HepG2 (cell line): ENCODE measurements around the gene CPNE5. TPM values are rescaled to one million over a fixed set of nuclear protein-coding genes. Genes with fewer than 3 reads are reported as not detected.

ENCODE experiments used
- ATAC-seq: fragments of 200-7000 bp; cut with Tn5 transposase; 3 replicates; pipeline ENCODE4 v1.9.1; 2020; ENCODE audit warnings: mild to moderate bottlenecking, moderate library complexity
- BruUV-seq: library from RNA; stranded (reverse); fragments of 400-500 nt; replicated peaks from 2 replicates; lab custom pipeline; 2021; lab: Mats Ljungman, UMichigan
- CTCF ChIA-PET: fragments of 300-600 bp; formaldehyde crosslinking; extraction: SDS; loops from one replicate; lab custom pipeline; 2021; ENCODE audit warnings: low total read pairs, inconsistent platforms, low intra/inter-chr PET ratio; lab: Yijun Ruan, JAX
- POLR2A ChIA-PET: fragments of 350-600 bp; sonication (Branson Sonifier 250); formaldehyde crosslinking; loops from one replicate; lab custom pipeline; 2020; ENCODE audit warnings: antibody characterized with exemption, inconsistent platforms; lab: Yijun Ruan, JAX
- DNase-seq: peaks from one replicate; pipeline ENCODE4 v3.0.0-alpha.2; 2015; ENCODE audit warnings: low spot score
- FAIRE-seq: peaks from 3 replicates; lab custom pipeline; 2011; peaks lifted over from hg19 to GRCh38; lab: Jason Lieb, UNC
- H2AFZ ChIP-seq: one replicate; pipeline ENCODE4 v1.6.1; 2011; ENCODE audit warnings: low read length, inconsistent platforms
- H3K27ac ChIP-seq: fragments of 300-600 bp; 3 replicates; pipeline ENCODE4 v1.8.0; 2011; ENCODE audit warnings: mixed run types, mild to moderate bottlenecking, mixed read lengths, low read length, inconsistent platforms; ENCODE audit not compliant: insufficient read depth; ENCODE audit errors: extremely low read length
- H3K27me3 ChIP-seq, 2 experiments: fragments of 200-600 bp in 1 of 2; 2 replicates in 1 of 2; 3 replicates in 1 of 2; pipeline versions ENCODE4 v1.6.0 to v1.8.0; 2011; ENCODE audit warnings: low read length in 2 of 2, mild to moderate bottlenecking in 2 of 2, moderate library complexity in 2 of 2, inconsistent platforms in 1 of 2; ENCODE audit not compliant: insufficient read depth in 2 of 2, control insufficient read depth in 1 of 2
- H3K36me3 ChIP-seq, 2 experiments: fragments of 200-600 bp in 1 of 2; replicated peaks in 1 of 2; 2 replicates in 1 of 2; 3 replicates in 1 of 2; pipeline versions ENCODE4 v1.5.1 to v1.8.0; 2011; ENCODE audit warnings: low read length in 2 of 2, inconsistent platforms in 1 of 2; ENCODE audit not compliant: insufficient read depth in 2 of 2, control insufficient read depth in 1 of 2
- H3K4me1 ChIP-seq: 2 replicates; pipeline ENCODE4 v1.5.1; 2012; ENCODE audit warnings: low read length, inconsistent platforms; ENCODE audit not compliant: insufficient read depth
- H3K4me2 ChIP-seq: 2 replicates; pipeline ENCODE4 v1.6.0; 2011; ENCODE audit warnings: low read depth, low read length, inconsistent platforms
- H3K4me3 ChIP-seq, 3 experiments: fragments of 200-600 bp in 1 of 3; sonication (generic), shearing (Covaris generic) in 1 of 3; replicated peaks in 1 of 3; 2 replicates each; pipeline ENCODE4 v1.5.1; 2011 to 2016; ENCODE audit warnings: low read length in 3 of 3, inconsistent platforms in 2 of 3, low read depth in 2 of 3, mild to moderate bottlenecking in 2 of 3, control low read depth in 1 of 3, mixed read lengths in 1 of 3; ENCODE audit not compliant: insufficient read depth in 1 of 3
- H3K79me2 ChIP-seq: one replicate; pipeline ENCODE4 v1.6.1; 2011; ENCODE audit warnings: low read length, inconsistent platforms; ENCODE audit not compliant: insufficient read depth
- H3K9ac ChIP-seq: 2 replicates; pipeline ENCODE4 v1.6.0; 2011; ENCODE audit warnings: mild to moderate bottlenecking, low read depth, low read length, inconsistent platforms; ENCODE audit not compliant: insufficient read depth
- H3K9me3 ChIP-seq: 2 replicates; pipeline ENCODE4 v1.5.1; 2012; ENCODE audit warnings: mild to moderate bottlenecking, low read length
- H4K20me1 ChIP-seq: 2 replicates; pipeline ENCODE4 v1.6.0; 2011; ENCODE audit warnings: inconsistent platforms, mild to moderate bottlenecking, low read length, moderate library complexity; ENCODE audit not compliant: insufficient read depth
- BCLAF1 ChIP-seq: fragments of 450-650 bp; IDR thresholded peaks from 2 replicates; pipeline ENCODE4 v1.6.1; 2017; ENCODE audit warnings: mild to moderate bottlenecking
- MAFF ChIP-seq: IDR thresholded peaks from 2 replicates; pipeline ENCODE4 v1.6.1; 2011; ENCODE audit warnings: low read depth, low read length, improper control_type of control experiment
- RBFOX2 ChIP-seq: fragments of 200-400 bp; formaldehyde crosslinking; IDR thresholded peaks from 2 replicates; pipeline ENCODE4 v1.6.1; 2017; ENCODE audit warnings: low read depth, mild to moderate bottlenecking, low read length
- RFXANK ChIP-seq: IDR thresholded peaks from 2 replicates; pipeline ENCODE4 v1.6.1; 2016
- SRSF4 ChIP-seq: fragments of 200-400 bp; formaldehyde crosslinking; IDR thresholded peaks from one replicate; pipeline ENCODE4 v1.6.1; 2018; ENCODE audit warnings: mild to moderate bottlenecking, low read depth, low read length, moderate library complexity; ENCODE audit not compliant: poor library complexity, severe bottlenecking
- ZBTB39 ChIP-seq: sonication (generic); formaldehyde crosslinking; IDR thresholded peaks from 2 replicates; pipeline ENCODE4 v1.5.0; 2020; ENCODE audit warnings: missing genetic modification reagents
- ZNF703 ChIP-seq: sonication (generic); formaldehyde crosslinking; IDR thresholded peaks from 2 replicates; pipeline ENCODE4 v1.5.1; 2020; ENCODE audit warnings: missing genetic modification reagents, mild to moderate bottlenecking, moderate library complexity, borderline replicate concordance
- ZNF878 ChIP-seq: sonication (generic); formaldehyde crosslinking; IDR thresholded peaks from 2 replicates; pipeline ENCODE4 v1.8.1; 2023; ENCODE audit warnings: mild to moderate bottlenecking, missing genetic modification reagents, moderate library complexity
- WGBS: methylation state at CpG from one replicate; pipeline ENCODE4 v1.1.6; 2017; ENCODE audit warnings: low lambda C conversion rate; 5-methylcytosine and 5-hydroxymethylcytosine counted together
- in situ Hi-C: cut with HindIII; loops from 2 replicates; pipeline ENCODE4 v1.10.0; 2017; ENCODE audit warnings: low pct_unique_long_range_greater_than_20kb; ENCODE audit not compliant: extremely low pct_ligation_motif_present
- intact Hi-C: fragments of 100-400 bp; cut with micrococcal nuclease; formaldehyde crosslinking; loops from one replicate; pipeline ENCODE4 v1.10.0; 2022; ENCODE audit not compliant: unreplicated experiment
- polyA plus RNA-seq, 8 experiments: library from polyadenylated mRNA; depleted of rRNA in 3 of 8; stranded (reverse) in 7 of 8; unstranded in 1 of 8; fragments of >200 nt; fragmentation: Illumina TruSeq in 4 of 8; extraction: Trizol in 4 of 8; gene quantifications; 2 replicates each; pipeline versions ENCODE4 v1.2.1 to v1.2.3, GENCODE V29; 2011 to 2016; ENCODE audit warnings: low read depth in 4 of 8, missing spikeins in 1 of 8, mixed read lengths in 1 of 8; ENCODE audit not compliant: insufficient read depth in 1 of 8
- total RNA-seq, 5 experiments: library from RNA; depleted of rRNA; stranded (reverse); fragments of >200 nt; fragmentation: Illumina TruSeq; extraction: Trizol; gene quantifications; 2 replicates each; pipeline ENCODE4 v1.2.3, GENCODE V29; 2016; ENCODE audit warnings: low read depth in 1 of 5
- TF ChIP-seq, protein P1 (sequence below): sonication (generic); formaldehyde crosslinking; IDR thresholded peaks from 2 replicates; pipeline ENCODE4 v1.4.0; 2020; ENCODE audit warnings: mild to moderate bottlenecking, missing genetic modification reagents
- TF ChIP-seq, protein P2 (sequence below): sonication (generic); formaldehyde crosslinking; conservative IDR thresholded peaks from 2 replicates; pipeline ENCODE4 v1.8.0; 2022; ENCODE audit warnings: missing genetic modification reagents
- TF ChIP-seq, protein P3 (sequence below): sonication (generic); formaldehyde crosslinking; IDR thresholded peaks from 2 replicates; pipeline ENCODE4 v1.8.0; 2022; ENCODE audit warnings: mild to moderate bottlenecking, missing genetic modification reagents

The CPNE5 gene
- total and polyA plus RNA-seq, 2 of the 13 experiments (the other 11 are each of a cell fraction or from before 2014, with no cell fraction given): 0.16 TPM; not detected in 1

GRCh38 chr6:36752886-36753506, 86.2 kb downstream of the CPNE5 start:
- DNase-seq (no peak), ATAC-seq (no peak), FAIRE-seq (no peak)
- H3K4me3 ChIP-seq: no peak overlapping the region
- peaks cover 2 to 64% of the 10 kb centered on the region in 2 experiments; a peak in 3 of 5 replicates for H3K27me3 ChIP-seq
- BruUV-seq: no TSS peak
- H3K4me1 ChIP-seq: peaks cover 10% of the 10 kb centered on the region; the same call in 1 of the 2 replicates
- no peak overlapping the region for H3K9ac ChIP-seq
- WGBS: 13% methylated on average over 4 of the region's 6 CpGs
- intact Hi-C loops (no loop called here), in situ Hi-C loops (no loop called here)
- POLR2A ChIA-PET: interaction anchor here (0.6 kb wide), 1 partner anchor 1094 kb away, joined by 4 read pairs; no protein-coding TSS in a partner anchor
- H2AFZ ChIP-seq: no peak overlapping the region
- no peaks in the 10 kb centered on the region for H3K79me2 ChIP-seq
- H4K20me1 ChIP-seq: no peaks in the 10 kb centered on the region; the same call in 1 of the 2 replicates
- CTCF ChIA-PET: no interaction called here
- no peak overlapping the region for H3K4me2 ChIP-seq
- H3K36me3 ChIP-seq: no peaks in the 10 kb centered on the region
- no peaks in the 10 kb centered on the region for H3K9me3 ChIP-seq
- no peak overlapping the region for H3K27ac ChIP-seq
- TF ChIP-seq, protein P1, sequence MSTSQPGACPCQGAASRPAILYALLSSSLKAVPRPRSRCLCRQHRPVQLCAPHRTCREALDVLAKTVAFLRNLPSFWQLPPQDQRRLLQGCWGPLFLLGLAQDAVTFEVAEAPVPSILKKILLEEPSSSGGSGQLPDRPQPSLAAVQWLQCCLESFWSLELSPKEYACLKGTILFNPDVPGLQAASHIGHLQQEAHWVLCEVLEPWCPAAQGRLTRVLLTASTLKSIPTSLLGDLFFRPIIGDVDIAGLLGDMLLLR: no peak
- TF ChIP-seq RBFOX2 (no peak), ZBTB39 (CRISPR knock-in tag) (no peak), BCLAF1 (no peak), ZNF703 (CRISPR knock-in tag) (no peak), ZNF878 (CRISPR knock-in tag) (no peak), RFXANK (CRISPR knock-in tag) (no peak), SRSF4 (no peak), MAFF (no peak)
- TF ChIP-seq, protein P2, sequence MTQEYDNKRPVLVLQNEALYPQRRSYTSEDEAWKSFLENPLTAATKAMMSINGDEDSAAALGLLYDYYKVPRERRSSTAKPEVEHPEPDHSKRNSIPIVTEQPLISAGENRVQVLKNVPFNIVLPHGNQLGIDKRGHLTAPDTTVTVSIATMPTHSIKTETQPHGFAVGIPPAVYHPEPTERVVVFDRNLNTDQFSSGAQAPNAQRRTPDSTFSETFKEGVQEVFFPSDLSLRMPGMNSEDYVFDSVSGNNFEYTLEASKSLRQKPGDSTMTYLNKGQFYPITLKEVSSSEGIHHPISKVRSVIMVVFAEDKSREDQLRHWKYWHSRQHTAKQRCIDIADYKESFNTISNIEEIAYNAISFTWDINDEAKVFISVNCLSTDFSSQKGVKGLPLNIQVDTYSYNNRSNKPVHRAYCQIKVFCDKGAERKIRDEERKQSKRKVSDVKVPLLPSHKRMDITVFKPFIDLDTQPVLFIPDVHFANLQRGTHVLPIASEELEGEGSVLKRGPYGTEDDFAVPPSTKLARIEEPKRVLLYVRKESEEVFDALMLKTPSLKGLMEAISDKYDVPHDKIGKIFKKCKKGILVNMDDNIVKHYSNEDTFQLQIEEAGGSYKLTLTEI (CRISPR knock-in tag): no peak
- TF ChIP-seq, protein P3, sequence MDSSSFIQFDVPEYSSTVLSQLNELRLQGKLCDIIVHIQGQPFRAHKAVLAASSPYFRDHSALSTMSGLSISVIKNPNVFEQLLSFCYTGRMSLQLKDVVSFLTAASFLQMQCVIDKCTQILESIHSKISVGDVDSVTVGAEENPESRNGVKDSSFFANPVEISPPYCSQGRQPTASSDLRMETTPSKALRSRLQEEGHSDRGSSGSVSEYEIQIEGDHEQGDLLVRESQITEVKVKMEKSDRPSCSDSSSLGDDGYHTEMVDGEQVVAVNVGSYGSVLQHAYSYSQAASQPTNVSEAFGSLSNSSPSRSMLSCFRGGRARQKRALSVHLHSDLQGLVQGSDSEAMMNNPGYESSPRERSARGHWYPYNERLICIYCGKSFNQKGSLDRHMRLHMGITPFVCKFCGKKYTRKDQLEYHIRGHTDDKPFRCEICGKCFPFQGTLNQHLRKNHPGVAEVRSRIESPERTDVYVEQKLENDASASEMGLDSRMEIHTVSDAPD (CRISPR knock-in tag): no peak
